ENCODE results near the gene ZNF532. TPM values are rescaled to one million over a fixed set of nuclear protein-coding genes. Genes with fewer than 3 reads are reported as not detected.

Gene ZNF532
- total RNA-seq: 43.7 and 72.5 TPM in 2 replicates

DNA sequence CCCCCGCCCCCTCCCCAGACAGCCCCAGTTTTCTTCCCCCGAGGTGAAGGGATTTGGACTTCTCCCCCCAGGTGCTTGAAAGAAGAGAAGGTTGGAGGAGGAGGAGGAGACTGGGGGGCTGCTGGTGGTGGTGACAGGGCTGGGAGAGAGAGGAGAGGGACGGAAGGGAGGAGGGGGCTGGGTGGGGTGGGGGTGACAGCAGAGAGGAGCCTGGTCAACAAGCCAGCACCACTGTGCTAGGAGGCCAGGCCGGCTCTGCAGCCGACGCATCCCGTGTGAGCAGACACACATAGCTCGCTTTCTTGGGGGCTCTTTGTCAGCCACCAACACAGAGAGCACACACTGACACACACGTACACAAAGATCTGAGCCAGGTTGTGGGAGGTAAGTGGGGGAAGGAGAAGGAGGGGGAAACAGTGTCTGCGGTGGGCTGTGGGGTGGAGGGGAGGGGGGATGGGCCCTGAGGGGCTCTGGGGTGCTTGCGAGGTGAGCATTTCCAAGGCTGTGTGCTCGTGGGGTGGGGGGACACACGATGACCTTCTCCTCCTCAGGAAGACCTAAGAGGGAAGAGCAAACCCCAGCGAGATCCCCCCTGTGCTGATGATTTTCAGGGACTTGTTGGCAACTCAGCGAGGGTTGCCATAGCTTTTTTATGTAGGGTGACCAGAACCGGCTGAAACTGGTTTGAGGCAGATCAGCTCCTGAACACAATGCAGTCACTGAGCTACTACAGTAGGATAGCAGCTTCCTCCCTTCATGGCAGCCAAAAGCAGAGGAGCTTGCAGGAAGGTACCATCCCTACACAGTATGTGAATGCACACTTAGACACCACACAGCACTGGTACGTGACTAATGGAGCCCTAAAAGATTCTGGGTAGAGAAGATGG, at the start of gene ZNF532:
ZNF532 (plus strand) TSS at position 732 of the 887 bp plus-strand sequence. CDS start 53,411 bp downstream, outside the sequence.

Small RNAs within 50 kb of the gene (small RNA-seq; reads per million reads assigned to genes)
- gene RF00096 (not detected), gene RNU2-69P (0.55 reads per million, percentile 2 among the genes with 10 or more reads in this experiment)

Other genes starting within 250 kb of the ZNF532 start
- 304 and 435 TPM in 2 replicates for gene ALPK2, start 235.8 kb upstream of the ZNF532 start, total RNA-seq
- 86.1 and 129 TPM in 2 replicates for gene MALT1, start 193.4 kb upstream of the ZNF532 start, total RNA-seq

Data from hair follicle dermal papilla cell (primary cell).